Ascending aorta (tissue), 2 donors: ENCODE data around the gene AIG1. TPM values are rescaled to one million over a fixed set of nuclear protein-coding genes. Genes with fewer than 3 reads are reported as not detected.

Experiments used
- DNase-seq, 2 donors: peaks; one replicate each; pipeline ENCODE4 v3.0.0-alpha.2; 2019; ENCODE audit warnings: low spot score in 2 of 2
- H3K27ac ChIP-seq, 2 donors: fragments of 200-600 bp; sonication (generic); one replicate each; pipeline ENCODE4 v1.5.1; 2016 to 2017; ENCODE audit warnings: mild to moderate bottlenecking in 1 of 2
- H3K27me3 ChIP-seq: fragments of 200-600 bp; sonication (generic); one replicate; pipeline ENCODE4 v1.5.1; 2017
- H3K36me3 ChIP-seq, 2 donors: fragments of 200-600 bp; sonication (generic); one replicate each; pipeline ENCODE4 v1.5.1; 2016
- H3K4me1 ChIP-seq, 2 donors: fragments of 200-600 bp; sonication (generic); one replicate each; pipeline ENCODE4 v1.5.1; 2016 to 2017; ENCODE audit warnings: mild to moderate bottlenecking in 1 of 2
- H3K4me3 ChIP-seq, 2 donors: fragments of 200-600 bp; sonication (generic); one replicate each; pipeline ENCODE4 v1.5.1; 2016 to 2017; ENCODE audit warnings: mild to moderate bottlenecking in 1 of 2
- H3K9me3 ChIP-seq, 2 donors: fragments of 200-600 bp; sonication (generic); one replicate each; pipeline ENCODE4 v1.5.1; 2016
- intact Hi-C: fragments of 100-400 bp; cut with DNase I; formaldehyde crosslinking; loops from one replicate; pipeline ENCODE4 v1.15.1; 2023
- total RNA-seq: library from RNA; depleted of rRNA; stranded (reverse); fragments of >200 nt; gene quantifications from one replicate; pipeline ENCODE4 v1.1.0, GENCODE V29; 2016
- TF ChIP-seq, protein P1 (sequence below), 3 experiments: fragments of 200-600 bp in 2 of 3; fragments of 450-650 bp in 1 of 3; sonication (generic) in 2 of 3; IDR thresholded peaks; one replicate each; pipeline ENCODE4 v1.5.1; 2016 to 2019; ENCODE audit warnings: antibody characterized with exemption in 3 of 3, mild to moderate bottlenecking in 1 of 3, moderate library complexity in 1 of 3

Gene AIG1
- total RNA-seq, 1 donor from 2014 or later, result 5.3 TPM

DNA sequence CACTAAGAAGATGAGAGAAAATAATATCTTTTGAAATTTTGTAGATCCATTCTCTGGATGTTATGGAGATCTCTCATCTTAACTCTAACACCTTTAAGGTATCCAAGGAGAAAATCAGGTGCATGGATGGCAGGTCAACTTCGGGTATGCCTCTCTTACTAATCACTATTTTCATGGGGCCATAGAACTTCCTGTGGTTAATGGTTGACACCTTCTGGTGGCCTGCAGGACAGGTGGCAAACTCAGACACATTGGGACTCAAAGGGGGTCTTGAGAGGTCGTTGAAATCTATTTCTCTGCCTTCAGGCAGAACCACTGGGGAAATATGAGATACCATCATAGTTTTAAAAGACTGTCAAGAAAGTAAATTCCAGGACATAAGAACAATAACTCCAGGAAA lies 313.3 kb downstream of the AIG1 start:
- H3K4me3 ChIP-seq, result no peak overlapping the region

GRCh38 chr6:143375022-143375585 lies 314.4 kb downstream of the AIG1 start:
- TF ChIP-seq, protein P1, sequence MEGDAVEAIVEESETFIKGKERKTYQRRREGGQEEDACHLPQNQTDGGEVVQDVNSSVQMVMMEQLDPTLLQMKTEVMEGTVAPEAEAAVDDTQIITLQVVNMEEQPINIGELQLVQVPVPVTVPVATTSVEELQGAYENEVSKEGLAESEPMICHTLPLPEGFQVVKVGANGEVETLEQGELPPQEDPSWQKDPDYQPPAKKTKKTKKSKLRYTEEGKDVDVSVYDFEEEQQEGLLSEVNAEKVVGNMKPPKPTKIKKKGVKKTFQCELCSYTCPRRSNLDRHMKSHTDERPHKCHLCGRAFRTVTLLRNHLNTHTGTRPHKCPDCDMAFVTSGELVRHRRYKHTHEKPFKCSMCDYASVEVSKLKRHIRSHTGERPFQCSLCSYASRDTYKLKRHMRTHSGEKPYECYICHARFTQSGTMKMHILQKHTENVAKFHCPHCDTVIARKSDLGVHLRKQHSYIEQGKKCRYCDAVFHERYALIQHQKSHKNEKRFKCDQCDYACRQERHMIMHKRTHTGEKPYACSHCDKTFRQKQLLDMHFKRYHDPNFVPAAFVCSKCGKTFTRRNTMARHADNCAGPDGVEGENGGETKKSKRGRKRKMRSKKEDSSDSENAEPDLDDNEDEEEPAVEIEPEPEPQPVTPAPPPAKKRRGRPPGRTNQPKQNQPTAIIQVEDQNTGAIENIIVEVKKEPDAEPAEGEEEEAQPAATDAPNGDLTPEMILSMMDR (IDR thresholded peaks at IDR 0.05), result no peak
- H3K4me3 ChIP-seq, result no peak overlapping the region

More for the DNA sequence above, 313.3 kb downstream of the AIG1 start:
- no peaks in the 10 kb centered on the region for H3K9me3 ChIP-seq
- H3K27ac ChIP-seq, result no peak overlapping the region
- intact Hi-C loops, result no loop called here
- TF ChIP-seq, protein P1 (IDR thresholded peaks at IDR 0.05), result no peak
- no peaks in the 10 kb centered on the region for H3K36me3 ChIP-seq
- no peak for DNase-seq
- no peaks in the 10 kb centered on the region for H3K4me1 ChIP-seq
- no peaks in the 10 kb centered on the region for H3K27me3 ChIP-seq

DNA sequence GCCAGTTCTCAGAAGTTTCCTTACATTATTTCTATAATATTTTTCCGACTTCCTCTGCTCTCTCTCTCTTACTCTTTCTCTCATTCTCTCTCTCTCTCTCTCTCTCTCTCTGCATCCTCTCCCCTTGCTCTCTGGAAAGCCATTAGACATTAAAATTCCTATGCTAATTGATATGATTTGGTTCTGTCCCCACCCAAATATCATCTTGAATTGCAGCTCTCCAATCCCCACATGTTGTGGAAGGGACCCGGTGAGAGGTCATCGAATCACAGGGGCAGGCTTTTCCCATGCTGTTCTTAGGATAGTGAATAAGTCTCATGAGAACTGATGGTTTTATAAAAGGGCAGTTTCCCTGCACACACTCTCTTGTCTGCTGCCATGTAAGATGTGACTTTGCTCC lies 315.7 kb downstream of the AIG1 start:
- TF ChIP-seq, protein P1 (IDR thresholded peaks at IDR 0.05), result no peak
- intact Hi-C loops, result no loop called here
- no peak for DNase-seq
- no peaks in the 10 kb centered on the region for H3K9me3 ChIP-seq
- H3K4me3 ChIP-seq, result no peak overlapping the region
- no peaks in the 10 kb centered on the region for H3K27me3 ChIP-seq
- no peak overlapping the region for H3K27ac ChIP-seq
- H3K4me1 ChIP-seq, result no peaks in the 10 kb centered on the region
- no peaks in the 10 kb centered on the region for H3K36me3 ChIP-seq

More at GRCh38 chr6:143375022-143375585, 314.4 kb downstream of the AIG1 start:
- Histone ChIP-seq H3K4me1 (no peaks in the 10 kb centered on the region), H3K9me3 (no peaks in the 10 kb centered on the region), H3K27me3 (no peaks in the 10 kb centered on the region), H3K27ac (no peak overlapping the region), H3K36me3 (no peaks in the 10 kb centered on the region)
- intact Hi-C loops, result no loop called here
- no peak for DNase-seq

GRCh38 chr6:143376861-143377260 lies 316.2 kb downstream of the AIG1 start:
- H3K27me3 ChIP-seq, result no peaks in the 10 kb centered on the region
- TF ChIP-seq, protein P1 (IDR thresholded peaks at IDR 0.05), result no peak
- no peaks in the 10 kb centered on the region for H3K4me1 ChIP-seq
- DNase-seq, result no peak
- no peak overlapping the region for H3K4me3 ChIP-seq
- H3K27ac ChIP-seq, result no peak overlapping the region
- intact Hi-C loops, result no loop called here
- H3K9me3 ChIP-seq, result no peaks in the 10 kb centered on the region
- no peaks in the 10 kb centered on the region for H3K36me3 ChIP-seq

DNA sequence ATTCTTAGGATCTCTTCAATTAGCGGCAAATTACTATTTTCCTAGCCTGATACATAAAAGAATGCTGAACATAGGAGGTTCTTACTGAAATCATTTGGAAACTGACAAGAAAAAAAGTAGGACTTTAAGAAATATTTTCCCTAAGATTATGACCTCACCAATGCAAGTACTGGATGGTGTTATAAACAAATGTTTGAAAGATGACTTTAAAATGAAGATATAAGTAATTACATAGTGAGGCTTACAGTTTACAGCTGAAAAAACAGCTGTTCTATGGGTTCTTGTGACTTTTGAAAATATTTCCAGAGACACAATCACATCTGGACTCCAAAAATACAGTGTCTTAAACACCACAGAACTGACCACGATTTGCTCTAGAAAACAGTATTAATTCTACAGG lies 324.9 kb downstream of the AIG1 start:
- DNase-seq, result no peak
- Histone ChIP-seq H3K27me3 (no peaks in the 10 kb centered on the region), H3K4me3 (no peak overlapping the region), H3K27ac (no peak overlapping the region), H3K9me3 (no peaks in the 10 kb centered on the region), H3K4me1 (no peaks in the 10 kb centered on the region), H3K36me3 (no peaks in the 10 kb centered on the region)
- intact Hi-C loops, result no loop called here
- TF ChIP-seq, protein P1 (IDR thresholded peaks at IDR 0.05), result no peak

DNA sequence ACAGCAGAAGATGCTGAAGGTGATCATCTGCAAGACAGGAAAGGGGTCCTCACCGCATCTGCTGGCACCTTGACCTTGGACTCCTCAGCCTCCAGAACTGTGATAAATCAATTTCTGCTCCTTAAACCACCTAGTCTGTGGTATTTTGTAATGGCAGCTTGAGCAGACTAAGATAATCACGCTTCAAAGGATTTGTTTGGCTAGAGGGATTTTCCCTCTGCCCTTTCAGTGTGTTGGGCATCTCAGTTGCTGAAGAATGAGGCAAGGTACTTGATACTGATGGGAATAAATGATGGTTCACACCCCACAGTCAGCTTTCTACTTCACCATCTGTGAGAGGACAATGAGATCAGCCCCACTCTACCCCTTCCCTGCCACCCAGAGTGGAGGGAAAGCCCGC lies 329.6 kb downstream of the AIG1 start:
- Histone ChIP-seq H3K9me3 (no peaks in the 10 kb centered on the region), H3K4me1 (no peaks in the 10 kb centered on the region), H3K27me3 (no peaks in the 10 kb centered on the region), H3K4me3 (no peak overlapping the region), H3K27ac (no peak overlapping the region), H3K36me3 (no peaks in the 10 kb centered on the region)
- TF ChIP-seq, protein P1 (IDR thresholded peaks at IDR 0.05), result no peak
- intact Hi-C loops, result no loop called here
- no peak for DNase-seq
